NAMALWA (cell line): Measurements from ENCODE around the gene LATS2.

ENCODE experiments used
- DNase-seq: peaks from one replicate; pipeline ENCODE4 v3.0.0-alpha.2; 2015; ENCODE audit warnings: low spot score

Gene LATS2

DNA sequence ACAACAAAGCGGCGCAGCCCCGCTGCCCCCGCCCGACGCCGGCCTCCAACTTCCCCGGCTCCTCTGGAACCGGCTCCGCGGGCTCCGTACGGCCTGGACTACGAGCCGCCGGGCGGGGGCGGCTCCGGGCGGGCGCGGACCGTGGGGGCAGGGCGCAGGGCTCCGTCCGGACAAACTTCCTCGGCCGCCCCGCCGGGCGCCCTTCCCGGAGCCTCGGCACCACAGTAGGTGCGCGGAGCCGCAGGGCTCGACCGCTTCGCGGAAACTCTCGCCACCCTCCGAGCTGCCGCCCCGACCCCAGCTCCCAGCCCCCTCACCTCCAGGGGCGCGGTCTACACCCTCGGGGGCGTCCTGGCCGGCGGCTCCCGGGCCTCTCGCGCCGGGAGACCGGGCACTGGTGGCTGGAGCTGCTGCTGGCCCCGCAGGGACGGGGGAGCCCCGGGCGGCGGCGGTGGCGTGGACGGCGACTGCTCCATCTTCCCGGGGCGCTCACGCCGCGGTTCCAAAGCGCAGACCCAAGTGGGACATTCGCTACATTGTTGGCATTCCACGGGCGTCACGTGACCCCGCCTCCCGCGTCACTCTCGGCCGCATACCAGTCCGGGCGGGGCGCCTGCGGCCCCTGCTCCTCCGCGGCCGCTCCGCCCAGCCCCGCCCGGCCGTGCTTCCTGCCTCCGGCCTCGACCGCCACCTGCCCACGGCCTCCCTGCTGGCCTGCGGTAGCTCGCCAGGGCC is at the start of gene LATS2:
TSS of gene LATS2 (minus strand) at position 558 of the 735 bp plus-strand sequence. CDS start 15,560 bp downstream, outside the sequence.
- no peak for DNase-seq

DNA sequence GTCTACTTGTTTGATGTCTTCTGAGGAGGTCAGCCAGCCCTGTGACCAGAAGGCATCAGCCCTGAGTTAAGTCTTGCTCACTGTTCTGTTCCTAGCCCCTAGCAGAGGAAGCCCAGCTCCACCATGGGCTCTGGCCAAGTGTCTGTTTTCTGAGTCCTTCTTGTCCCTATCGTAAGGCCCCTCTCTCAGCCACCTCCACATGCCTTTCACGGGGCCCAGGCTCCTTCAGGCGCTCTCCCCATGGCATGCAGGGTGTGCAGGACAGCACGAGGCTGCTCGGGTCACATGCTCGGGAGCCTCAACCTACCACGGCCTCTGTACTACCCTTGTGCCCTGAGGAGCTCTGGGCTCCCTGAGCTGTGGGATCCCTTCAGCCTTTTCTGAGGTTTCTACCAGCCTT is 47.8 kb upstream of the LATS2 start:
- DNase-seq = no peak

DNA sequence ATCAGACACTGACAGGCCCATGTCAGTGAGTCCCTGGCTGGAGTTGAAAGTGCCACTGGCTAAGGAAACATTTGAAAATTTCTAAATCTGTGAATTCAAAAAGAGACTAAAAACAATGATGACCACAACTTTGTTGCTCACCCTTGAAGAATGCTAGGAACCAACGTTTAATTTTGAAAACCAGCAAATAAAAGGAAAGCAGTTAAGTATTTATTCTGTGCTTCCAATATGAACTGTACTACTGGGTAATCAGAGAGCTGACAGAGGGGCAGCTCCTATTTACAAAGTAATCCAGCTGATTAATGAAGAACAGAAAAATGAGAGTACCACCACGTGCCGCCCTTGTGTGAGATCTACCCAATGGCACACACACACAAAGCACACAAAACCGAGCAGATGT is 44.7 kb upstream of the LATS2 start:
- no peak for DNase-seq

GRCh38 chr13:21104199-21105019 is 43.0 kb upstream of the LATS2 start:
- DNase-seq = no peak

GRCh38 chr13:21101865-21102576 is 40.6 kb upstream of the LATS2 start:
- DNase-seq = no peak

DNA sequence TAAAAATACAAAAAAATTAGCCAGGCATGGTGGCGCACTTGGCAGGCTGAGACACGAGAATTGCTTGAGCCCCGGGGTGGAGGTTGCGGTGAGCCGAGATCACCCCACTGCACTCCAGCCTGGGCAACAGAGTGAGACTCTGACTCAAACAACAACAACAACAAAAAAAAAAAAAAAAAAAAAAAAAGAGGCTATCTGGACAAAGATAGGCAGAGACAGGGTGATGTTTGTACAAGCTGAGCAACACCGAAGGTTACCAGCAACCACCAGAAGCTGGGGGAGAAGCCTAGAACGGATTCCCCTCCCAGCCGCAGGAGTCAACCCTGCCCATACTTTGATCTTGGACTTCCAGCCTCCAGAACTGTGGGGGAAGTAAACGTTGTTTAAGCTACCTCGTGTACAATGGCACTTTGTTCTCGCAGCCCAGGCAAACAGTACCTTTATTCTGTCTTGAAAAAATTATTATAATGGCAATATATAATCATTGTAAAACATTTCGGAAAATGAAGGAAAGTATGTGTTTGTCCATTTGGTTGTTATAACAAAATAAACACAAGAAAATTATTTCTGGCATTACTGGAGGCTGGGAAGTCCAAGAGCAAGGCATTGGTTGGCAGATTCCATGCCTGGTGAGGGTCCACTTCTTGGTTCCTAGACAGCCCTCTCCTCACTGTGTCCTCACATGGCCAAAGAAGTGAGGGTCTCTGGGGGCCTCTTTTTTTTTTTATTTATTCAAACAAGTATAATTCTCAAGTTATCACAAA is 39.8 kb upstream of the LATS2 start:
- DNase-seq = no peak

- DNase-seq = no peak
Observed at GRCh38 chr13:21100211-21100610, 38.8 kb upstream of the LATS2 start.

DNA sequence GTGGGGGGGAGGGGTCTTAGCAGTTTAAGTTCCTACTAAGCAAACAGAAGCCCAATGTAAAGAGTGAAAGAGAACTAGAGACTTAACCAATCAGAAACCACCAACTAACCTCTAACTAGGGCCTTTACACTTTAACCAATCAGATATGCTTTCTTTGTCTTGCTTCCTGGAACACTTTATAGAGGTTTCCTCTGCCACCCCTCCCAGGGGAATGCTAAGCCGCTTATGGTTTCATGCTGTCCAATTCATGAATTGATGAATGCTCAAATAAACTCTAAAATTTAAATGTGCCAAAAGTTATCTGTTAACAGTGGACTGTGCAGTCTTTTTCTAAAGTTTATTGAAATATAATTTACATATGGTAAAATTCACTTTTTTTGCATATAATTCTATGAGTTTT is 33.9 kb upstream of the LATS2 start:
- DNase-seq = no peak

DNA sequence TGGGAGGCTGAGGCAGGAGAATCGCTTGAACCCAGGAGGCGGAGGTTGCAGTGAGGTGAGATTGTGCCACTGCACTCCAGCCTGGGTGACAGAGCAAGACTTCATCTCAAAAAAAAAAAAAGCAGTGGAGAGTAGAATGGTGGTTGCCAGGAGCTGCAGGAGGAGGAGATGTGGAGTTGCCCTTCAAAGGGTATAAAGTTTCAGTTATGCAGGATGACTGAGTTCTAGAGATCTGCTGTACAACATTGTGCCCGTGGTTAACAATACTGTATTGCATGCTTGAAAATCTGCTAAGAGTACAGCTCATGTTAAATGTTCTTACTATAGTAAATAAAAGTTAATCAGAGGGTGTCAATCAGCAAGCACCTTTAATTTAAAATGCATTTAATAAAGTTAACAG is 28.4 kb upstream of the LATS2 start:
- DNase-seq = no peak

DNA sequence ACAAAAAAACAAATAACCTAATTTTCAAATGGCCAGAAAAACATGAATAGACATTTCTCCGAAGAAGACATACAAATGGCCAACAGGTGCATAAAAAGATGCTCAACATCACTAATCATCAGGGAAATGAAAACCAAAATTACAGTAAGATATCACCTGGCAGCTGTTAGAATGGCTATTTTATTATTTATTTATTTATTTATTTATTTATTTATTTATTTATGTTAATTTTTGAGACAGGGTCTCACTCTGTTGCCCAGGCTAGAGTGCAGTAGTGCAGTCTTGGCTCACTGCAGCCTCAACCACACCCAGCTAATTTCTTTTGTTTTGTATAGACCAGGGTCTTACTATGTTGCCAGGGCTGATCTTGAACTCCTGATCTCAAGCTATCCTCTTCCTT is 27.1 kb upstream of the LATS2 start:
- no peak for DNase-seq

- no peak for DNase-seq
Observed at GRCh38 chr13:21086929-21087328, 25.5 kb upstream of the LATS2 start.

- no peak for DNase-seq
Observed at GRCh38 chr13:21081926-21082325, 20.5 kb upstream of the LATS2 start.

DNA sequence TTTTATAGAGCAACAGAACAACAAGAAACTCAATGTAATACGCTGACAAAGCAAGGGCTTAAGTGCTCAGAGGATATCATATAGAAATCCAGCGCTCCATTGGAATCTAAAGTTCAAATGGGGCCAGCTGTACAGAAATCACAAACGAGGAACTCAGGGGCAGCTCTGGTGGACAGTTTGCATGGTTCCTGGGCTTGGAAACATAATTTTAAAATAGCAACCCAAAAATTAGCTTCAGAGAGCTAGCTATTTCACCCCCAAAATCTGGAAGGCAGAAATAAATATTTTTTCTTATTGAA is 19.2 kb upstream of the LATS2 start:
- no peak for DNase-seq

DNA sequence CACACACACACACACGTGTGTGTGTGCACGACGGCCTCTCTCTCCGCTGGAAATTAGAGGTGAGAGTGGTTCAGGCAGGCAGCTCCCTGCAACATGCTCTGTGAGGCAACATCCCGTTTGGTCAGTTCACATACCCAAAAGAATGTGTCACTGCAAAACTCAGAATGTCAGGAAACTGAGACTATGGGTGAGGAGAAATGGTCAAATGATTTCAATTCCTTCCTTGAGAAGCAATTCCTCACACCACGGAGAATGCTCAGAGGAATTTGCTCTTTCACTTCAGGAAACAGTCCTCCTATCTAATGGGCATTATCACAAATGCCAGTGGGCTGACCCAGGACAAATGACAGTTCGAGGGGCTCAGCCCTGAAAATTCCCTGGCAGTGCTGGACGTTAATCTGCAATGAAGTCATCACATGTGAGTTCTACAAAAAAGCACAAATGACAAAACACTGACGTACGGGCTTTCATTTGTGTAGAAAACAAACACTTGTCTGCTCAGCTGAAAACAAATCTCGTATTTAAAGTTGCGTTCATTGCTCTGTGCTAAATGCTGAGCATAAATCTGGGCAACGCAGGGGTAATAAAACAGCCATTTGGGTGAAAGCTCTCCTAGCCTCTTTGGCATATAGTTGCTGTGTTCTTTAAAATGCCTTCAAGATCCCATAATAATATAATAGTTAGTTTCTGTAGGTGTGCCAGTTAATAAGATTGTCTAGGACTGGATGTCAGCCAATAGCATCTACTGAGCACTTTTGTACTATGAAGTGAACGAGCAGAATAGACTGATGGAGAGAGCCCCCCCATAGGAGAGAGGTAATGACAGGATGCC is 18.6 kb upstream of the LATS2 start:
- no peak for DNase-seq

GRCh38 chr13:21079221-21079620 is 17.8 kb upstream of the LATS2 start:
- DNase-seq = no peak

GRCh38 chr13:21078501-21078900 is 17.1 kb upstream of the LATS2 start:
- no peak for DNase-seq

DNA sequence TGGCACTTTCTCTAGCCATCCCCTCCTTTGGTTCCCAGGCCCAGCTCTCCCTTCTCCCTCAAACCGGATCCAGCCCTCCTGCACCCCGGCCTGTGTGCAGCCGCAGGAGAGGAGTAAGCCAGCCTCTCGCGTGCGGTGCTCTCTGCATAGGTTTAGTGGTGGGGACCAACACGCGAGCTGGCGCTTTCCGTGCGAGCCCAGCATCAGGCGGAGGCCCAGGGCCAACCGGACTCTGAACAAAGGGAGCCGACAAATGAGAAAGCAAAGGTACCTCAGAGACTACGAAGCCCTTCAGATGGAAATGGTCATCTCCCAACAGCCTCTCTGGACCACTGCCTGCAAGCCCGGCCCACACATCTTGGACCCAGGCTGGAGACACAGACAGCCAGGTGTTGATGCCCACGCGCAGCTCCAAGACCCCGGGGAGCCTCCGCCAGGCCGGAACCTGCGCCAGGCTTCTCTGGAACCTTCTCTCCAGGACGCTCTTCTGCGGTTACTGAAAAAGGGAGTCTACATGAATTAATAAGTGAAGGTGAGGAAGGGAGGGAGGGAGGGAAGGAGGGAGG is 16.5 kb upstream of the LATS2 start:
- no peak for DNase-seq

DNA sequence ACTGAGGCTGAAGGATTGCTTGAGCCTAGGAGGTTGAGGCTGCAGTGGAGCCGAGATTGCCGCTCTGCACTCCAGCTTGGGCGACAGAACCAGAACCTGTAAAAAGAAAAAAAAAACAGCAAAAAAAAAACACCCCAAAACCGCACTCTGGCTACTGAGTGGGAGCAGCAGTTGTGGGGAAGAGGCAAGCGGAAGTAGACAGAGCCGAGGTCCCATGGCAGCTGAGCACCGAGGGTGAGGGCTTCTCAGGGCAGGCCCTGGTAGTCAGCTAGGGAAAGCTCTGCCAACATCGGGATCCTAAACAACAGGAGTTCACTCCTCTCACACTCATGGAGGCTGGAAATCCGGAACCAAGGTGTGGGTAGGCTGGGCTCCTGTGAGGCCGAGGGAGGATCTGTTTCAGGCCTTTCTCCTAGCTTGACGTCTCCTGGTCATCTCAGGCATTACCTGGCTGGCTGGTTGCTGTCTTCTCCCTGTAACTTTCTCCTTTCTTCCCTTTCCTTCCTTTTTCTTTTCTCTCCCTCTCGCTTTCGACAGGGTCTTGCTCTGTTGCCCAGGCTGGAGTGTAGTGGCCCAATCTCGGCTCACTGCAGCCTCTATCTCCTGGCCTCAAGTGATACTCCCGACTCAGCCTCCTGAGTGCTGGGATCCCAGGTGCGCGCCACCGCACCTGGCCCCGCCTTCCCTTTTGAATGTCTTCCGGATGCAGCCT is 15.8 kb upstream of the LATS2 start:
- DNase-seq = no peak

GRCh38 chr13:21076253-21076652 is 14.9 kb upstream of the LATS2 start:
- no peak for DNase-seq
